Stimulated activated CD4-positive, alpha-beta T cell treated with anti-CD3 and anti-CD28 coated beads, Interleukin-1b, Interleukin-23, amount 100 ng/mL, for 1 hour (primary cell): Measurements from ENCODE around the gene PHLDA2.

Experiments used
- DNase-seq, 2 donors: peaks; one replicate each; pipeline ENCODE4 v3.0.0-alpha.2; 2020; ENCODE audit warnings: low read depth in 2 of 2

PHLDA2 gene

DNA sequence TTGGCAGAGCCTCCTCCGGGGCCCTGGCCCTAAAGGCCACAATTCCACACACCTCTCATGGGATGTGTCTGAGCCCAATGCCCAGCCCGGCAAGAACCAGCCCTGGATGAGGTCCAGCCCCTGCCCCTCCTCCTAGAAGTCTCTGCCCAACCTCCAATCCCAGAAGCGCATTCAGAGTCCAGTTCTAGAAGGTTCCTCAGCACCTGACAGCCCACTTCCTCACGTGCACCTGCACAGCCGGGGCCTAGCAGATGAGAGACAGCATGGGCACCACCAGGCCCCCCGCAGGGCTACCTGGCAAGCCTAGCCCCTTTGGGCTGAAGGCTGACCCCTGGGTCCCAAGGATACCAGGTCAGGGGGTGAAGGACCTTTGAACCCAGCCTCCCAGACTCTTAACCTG lies 32.2 kb downstream of the PHLDA2 start:
- no peak for DNase-seq

GRCh38 chr11:2896047-2896446 lies 33.2 kb downstream of the PHLDA2 start:
- DNase-seq: no peak

DNA sequence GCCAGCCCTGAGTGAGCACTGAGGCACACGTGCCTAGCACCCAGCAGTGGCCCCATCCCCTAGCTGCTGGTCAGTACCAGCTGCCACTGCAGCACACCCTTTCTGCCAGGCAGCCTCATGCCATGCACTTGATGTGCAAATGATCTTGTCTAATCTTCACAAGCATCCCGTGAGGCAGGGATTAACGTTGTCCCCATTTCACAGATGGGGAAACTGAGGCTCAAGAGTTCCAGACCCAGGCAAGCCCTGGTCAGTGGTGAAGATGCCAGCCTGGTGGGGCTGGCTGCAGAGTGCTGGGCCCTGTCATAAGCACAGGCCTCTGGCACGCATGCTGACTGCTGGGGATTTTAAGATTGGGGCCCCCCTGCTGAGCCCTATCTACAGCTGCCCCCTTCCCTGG lies 35.3 kb downstream of the PHLDA2 start:
- no peak for DNase-seq

DNA sequence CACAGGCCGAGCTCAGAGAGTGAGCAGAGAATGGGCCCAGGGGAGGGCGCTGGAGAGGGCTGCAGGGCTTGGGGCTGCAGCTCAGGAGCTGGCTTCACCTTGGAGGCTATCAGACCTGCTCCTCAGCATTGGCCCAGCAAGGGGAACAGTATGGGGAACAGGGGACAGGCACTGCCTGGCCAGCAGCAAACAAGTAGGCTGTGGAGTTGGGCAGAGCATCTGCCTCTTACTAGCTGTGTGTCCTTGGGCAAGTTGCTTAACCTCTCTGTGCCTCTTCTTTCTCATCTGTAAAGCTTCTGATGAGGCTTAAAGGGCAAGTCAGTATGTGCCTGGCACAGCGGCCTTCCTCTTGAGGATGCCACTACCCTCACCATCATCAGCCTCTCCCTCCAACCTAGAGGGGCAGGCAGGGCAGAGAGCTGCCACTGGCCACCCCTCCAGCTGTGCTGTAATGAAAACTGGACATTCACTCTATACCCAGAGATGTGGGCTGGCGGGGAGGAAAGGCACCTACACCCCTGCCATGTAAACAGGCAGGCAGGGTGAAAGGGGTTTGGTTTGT lies 36.2 kb downstream of the PHLDA2 start:
- DNase-seq: no peak

GRCh38 chr11:2892215-2892966 lies 36.8 kb downstream of the PHLDA2 start:
- peak; percentile 22 to 47 for DNase-seq

GRCh38 chr11:2891326-2892214 lies 37.6 kb downstream of the PHLDA2 start:
- no peak for DNase-seq

DNA sequence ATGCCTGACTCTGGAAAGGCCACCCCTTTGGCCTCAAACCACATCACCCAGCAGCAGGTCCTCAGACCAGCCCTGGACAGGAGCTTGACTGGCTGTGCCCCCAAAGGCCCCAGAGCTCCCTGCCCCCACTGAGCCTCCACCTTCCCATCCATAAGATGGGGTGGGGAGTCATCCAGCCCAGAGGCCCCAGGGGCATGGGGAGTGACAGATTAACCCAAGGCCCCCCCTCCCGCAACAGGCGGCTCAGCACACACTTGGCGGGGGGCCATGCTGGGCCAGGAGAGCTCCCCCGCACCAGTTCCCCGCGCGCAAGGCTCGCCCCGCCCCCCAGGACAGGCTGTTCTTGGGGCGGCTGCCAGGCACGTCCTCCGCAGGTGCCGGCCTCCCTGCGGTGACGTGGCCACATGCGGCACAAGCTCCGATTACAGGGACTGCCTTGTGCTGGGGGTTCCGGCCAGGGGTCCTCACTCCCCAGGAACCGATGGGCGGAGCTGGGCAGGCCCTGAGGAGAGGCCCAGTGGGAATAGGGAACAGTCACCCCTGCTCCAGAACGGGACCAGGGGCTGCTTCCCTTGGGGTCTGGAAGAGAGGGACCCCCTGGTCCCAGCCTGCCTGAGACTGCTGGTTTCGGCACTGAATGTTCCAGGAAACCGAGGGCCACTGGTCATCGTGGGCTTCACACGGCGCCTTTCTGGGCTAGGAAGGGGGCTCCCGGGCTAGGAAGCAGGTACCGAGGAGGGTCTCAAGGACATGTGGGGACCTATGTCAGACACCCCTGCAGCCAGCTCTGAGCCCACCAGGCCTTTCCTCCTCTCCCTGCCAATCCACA lies 38.5 kb downstream of the PHLDA2 start:
- no peak for DNase-seq

DNA sequence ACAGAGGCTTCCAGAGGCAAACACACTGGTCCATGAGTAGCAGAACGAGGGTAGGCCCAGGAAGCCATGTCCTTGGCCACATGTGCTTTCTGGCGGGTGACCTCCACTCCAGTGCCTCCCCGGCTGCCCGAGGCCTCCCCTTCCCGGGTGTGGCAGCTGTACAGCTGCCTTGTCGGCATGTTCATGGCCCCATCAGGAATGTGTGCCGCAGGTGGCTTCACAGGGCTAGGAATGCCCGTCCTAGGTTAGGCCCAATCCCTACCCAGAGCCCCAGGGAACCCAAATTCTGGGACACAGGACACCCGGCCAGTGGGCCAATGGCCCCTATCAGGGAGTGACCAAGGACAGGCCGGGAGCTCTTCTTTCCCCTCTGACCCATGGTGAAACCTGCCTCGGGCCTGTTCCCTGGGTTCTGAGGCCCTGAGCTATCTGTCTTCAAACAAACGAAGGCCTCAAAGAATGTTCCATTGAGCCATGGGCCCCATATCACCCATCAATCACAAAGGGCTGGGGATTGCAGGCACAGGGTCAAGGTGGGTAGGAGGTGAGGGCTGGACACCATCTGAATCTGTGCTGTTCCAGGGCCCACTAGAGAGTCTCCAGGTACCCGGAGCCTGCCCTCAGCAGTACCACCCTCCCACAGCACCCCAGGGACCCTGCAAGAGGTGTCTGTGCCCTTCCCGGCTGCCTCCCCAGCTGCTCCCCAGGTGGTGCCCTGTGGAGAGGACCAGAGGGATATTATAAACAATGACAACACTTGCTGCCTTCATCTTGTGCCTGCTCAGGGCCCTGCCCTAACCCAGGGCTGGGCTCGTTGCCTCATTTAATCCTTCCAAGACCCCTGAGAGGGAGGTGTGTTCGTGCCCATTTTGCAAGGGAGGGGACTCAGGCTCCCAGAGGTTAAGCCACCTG lies 39.6 kb downstream of the PHLDA2 start:
- no peak for DNase-seq

GRCh38 chr11:2888266-2888968 lies 40.8 kb downstream of the PHLDA2 start:
- DNase-seq: peak; percentile 71 to 78

DNA sequence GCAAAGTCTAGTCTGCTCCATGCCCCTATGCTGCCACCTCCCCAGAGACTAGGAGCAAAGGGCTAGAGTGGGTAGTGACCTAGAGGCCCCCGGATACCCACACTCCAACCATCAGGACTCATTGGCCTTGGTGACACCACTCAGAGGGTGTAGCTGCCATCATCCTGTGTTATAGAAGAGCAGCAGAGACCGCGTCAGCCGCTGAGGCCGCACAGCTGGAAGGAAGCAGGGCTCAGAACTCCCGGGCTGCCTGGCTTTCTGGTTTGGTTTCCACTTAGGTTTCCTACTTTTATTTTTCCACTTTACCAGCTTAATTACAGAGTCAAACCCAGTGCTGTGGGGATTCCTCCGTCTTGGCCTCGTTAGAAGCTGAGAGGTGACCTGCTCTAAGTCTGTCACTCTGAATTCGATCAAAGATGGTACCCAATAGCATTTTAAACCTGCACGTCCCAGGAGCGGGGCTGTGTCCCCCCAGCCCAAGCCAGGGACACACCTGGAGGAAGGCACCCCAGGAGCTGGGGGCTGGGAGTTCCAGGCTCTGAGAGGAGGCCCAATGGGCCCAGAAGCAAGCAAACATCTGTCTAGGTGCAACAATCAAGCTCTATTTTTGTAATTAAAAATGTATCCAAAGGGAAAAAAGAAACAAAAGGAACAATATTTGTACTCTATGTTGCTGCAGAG lies 41.6 kb downstream of the PHLDA2 start:
- DNase-seq: no peak

DNA sequence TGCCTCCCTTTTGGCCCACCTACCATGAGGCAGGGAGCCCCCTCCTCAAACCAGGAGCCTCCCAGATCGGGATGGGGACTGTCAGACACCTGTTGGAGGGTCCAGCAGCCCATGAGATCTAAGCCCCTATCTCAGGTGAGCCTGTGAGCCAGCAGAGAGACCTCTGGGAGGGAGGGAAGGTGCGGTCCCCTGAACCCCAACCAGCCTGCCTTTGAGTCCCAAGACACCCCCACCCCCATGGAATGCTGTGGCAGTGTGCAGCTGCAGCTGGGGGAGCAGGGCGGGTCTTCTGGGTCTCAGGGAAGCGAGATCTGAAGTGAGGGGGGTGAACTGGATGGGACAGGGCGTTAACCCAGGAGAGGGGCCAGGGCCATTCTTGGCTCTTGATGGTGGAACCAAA lies 42.3 kb downstream of the PHLDA2 start:
- no peak for DNase-seq

GRCh38 chr11:2886191-2886894 lies 42.9 kb downstream of the PHLDA2 start:
- DNase-seq: no peak

DNA sequence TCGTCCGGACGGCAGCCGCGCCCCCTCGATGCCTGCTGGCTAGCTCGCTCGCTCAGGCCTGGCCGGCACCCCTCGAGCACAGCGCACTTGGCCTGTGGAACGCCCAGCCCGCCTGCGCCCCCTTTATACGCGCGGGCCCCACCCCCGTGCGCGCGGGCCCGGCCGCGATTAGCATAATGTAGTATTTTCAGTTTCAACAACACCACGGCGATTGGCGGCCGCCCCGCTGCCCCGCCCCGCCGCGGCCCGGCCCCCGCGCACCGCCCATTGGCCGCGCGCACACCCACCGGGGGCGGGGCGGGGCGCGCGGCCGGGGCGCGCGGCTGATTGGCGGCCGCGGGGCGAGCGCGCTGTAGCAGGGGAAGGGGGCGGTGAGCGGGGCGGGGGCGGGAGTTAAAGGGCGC lies 43.5 kb downstream of the PHLDA2 start, which contains the start of gene CDKN1C:
Gene CDKN1C, minus strand, starts transcription at position 98 of the 404 bp plus-strand sequence. CDS start 319 bp downstream, outside the sequence.
- peak; percentile 60 to 62 for DNase-seq

- no peak for DNase-seq
These were observed 44.1 kb downstream of the PHLDA2 start for GRCh38 chr11:2885017-2885677.

DNA sequence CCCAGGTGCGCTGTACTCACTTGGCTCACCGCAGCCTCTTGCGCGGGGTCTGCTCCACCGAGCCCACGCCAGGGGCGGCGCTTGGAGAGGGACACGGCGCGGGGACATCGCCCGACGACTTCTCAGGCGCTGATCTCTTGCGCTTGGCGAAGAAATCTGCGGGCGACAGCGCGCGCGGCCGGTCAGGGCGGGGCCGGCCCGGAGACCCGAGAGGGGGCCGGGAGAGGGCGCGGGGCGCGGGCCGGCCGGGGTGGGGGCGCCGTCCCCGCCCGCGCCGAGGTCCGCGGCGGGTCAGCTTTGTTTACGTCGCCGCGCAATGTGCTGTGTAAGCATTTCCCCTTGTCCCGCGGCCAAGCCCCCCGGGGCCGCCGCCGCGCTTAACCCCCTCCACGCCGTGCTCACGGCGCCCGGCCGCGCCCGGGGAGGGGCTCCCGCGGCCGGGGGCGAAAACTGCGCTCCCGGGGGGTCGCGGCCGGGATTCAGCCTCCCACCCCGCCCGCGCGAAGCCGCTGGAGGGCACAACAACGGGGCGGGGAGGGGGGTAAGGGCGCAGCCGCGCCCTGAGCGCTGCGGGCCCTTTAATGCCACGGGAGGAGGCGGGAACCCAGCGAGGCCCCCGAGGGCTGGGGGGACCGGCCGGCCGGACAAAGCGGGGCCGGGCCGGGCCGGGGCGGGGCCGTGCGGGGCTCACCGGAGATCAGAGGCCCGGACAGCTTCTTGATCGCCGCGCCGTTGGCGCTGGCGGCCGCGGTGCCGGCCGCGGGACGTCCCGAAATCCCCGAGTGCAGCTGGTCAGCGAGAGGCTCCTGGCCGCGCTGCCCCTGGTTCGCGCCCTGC lies 45.0 kb downstream of the PHLDA2 start:
- no peak for DNase-seq

DNA sequence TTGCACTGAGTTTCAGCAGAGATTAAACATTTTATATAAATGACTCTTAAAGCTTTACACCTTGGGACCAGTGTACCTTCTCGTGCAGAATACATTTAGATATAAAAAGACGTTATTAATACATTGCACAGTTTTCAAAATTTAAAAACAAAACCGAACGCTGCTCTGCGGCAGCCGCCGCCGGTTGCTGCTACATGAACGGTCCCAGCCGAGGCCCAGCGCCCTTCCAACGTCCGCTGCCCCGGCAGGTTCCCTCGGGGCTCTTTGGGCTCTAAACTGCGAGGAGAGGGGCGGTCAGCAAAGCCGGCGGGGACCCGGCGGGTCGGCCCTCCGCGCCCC lies 45.6 kb downstream of the PHLDA2 start:
- no peak for DNase-seq

DNA sequence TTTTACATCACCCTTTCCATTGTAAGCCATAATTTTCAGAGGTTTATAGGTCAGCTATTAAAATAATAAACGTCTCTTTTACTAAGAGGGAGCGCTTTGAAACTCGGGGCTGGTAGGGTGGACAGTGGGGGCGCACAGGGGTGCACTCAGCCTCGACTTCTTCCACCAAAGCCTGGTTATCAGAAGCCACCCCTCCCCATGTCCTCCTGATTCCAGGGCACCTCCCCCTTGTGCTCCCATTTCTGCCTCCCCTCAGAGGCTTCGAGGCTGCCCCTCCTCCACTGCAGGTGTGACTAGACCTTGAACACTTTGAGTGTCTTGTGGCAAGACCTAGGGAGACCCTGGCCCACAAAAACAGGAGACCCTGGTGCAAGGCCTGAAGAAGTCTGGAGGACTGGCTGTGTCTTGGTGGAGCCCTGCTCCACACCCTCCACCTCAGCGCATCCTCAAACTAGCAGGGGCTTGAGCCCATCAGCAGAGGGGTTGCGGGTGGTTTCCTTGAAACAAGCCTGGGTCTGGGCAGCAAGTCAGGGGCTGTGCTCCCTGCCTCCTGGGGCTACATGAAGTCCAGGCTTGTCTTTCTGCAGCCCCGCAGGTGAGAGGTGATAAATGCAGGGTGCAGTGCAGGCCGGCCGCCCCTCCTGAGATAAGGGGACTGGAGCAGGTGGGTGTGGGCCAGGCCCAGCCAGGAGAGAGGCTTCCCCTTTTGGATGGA lies 46.7 kb downstream of the PHLDA2 start:
- DNase-seq: no peak
